ENCODE data around the gene PGBD5.

GRCh38 chr1:230396966-230397365 is 29.2 kb downstream of the PGBD5 start:
- TF ChIP-seq THAP7 (CRISPR knock-in tag; IDR thresholded peaks at IDR 0.05) (no peak), ZNF561 (CRISPR knock-in tag; conservative IDR thresholded peaks at IDR 0.05) (no peak), CTCF (IDR thresholded peaks at IDR 0.05 in 2 of 3, conservative IDR thresholded peaks at IDR 0.05 in 1 of 3; ENCODE audit: insufficient read depth in 2 of 3, low read depth in 1 of 3, low read length in 3 of 3) (no peak), ARNT (IDR thresholded peaks at IDR 0.05) (no peak)

Data from K562 (cell line).